Kidney epithelial cell (primary cell): ENCODE measurements around the gene PLXNC1. TPM values are rescaled to one million over a fixed set of nuclear protein-coding genes. Genes with fewer than 3 reads are reported as not detected.

ENCODE experiments used
- DNase-seq: peaks from one replicate; pipeline ENCODE4 v3.0.0-alpha.2; 2010; ENCODE audit warnings: low read depth
- H3K27me3 ChIP-seq: 2 replicates; pipeline ENCODE4 v1.6.0; 2011; ENCODE audit warnings: low read length; ENCODE audit not compliant: control insufficient read depth, insufficient read depth
- H3K36me3 ChIP-seq: 2 replicates; pipeline ENCODE4 v1.5.1; 2011; ENCODE audit warnings: low read length; ENCODE audit not compliant: control insufficient read depth, insufficient read depth
- H3K4me3 ChIP-seq: 2 replicates; pipeline ENCODE4 v1.5.1; 2011; ENCODE audit warnings: low read depth, mild to moderate bottlenecking, control low read depth, low read length
- total RNA-seq: library from RNA; depleted of rRNA; stranded (reverse); fragments of >200 nt; gene quantifications from 2 replicates; pipeline ENCODE4 v1.2.3, GENCODE V29; 2015
- TF ChIP-seq, protein P1 (sequence below): IDR thresholded peaks from 2 replicates; pipeline ENCODE4 v1.5.1; 2011; ENCODE audit warnings: mild to moderate bottlenecking, moderate library complexity, low read length, control low read depth, inconsistent platforms; ENCODE audit not compliant: insufficient read depth, poor library complexity, severe bottlenecking

PLXNC1 gene
- 0.21 and 0.55 TPM in 2 replicates for total RNA-seq

DNA sequence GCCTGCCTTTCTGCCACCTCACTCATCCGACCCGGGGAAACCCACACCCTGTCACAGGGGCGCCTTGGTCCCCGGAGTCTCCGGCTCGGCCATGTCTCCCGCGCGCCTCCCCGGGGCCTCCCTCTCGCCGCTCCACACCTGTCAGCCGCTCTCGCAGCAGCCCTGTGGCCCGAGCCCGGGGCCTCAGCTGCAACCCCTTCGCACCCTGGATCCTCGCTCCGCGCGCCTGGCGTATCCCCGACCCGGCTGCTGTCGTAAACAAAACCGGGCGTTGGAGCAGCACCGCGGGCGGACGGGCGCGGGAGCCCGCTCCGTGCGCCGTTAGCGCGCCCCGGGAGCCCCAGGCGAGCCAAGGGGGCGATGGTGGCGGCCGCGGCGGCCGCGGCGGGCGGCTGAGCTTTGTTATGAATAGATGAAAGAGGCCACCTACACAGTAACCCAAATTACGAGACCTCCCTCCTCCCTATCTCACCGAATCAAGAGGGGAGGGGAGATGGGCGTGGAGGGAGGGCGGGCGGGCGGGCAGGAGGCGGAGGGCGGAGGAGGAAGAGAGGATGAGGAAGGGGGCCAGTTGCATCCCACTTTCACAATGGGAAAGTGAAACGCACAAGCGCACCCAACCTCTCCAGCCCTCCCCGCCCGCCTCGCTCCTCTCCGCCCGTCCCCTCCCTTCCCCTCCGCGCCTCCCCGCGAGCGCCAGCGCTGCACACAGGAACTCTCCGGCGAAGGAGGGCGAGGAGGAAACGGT lies at the start of gene PLXNC1:
Gene PLXNC1 (plus strand): TSS at position 587 of the 748 bp plus-strand sequence. CDS start 395 bp downstream, outside the sequence.
- H3K4me3 ChIP-seq: peak within 1 kb of the TSS; percentile 40
- DNase-seq: no peak
- H3K36me3 ChIP-seq: no peaks in the 10 kb centered on the region
- H3K27me3 ChIP-seq: peaks cover 59% of the 10 kb centered on the region
- TF ChIP-seq, protein P1, sequence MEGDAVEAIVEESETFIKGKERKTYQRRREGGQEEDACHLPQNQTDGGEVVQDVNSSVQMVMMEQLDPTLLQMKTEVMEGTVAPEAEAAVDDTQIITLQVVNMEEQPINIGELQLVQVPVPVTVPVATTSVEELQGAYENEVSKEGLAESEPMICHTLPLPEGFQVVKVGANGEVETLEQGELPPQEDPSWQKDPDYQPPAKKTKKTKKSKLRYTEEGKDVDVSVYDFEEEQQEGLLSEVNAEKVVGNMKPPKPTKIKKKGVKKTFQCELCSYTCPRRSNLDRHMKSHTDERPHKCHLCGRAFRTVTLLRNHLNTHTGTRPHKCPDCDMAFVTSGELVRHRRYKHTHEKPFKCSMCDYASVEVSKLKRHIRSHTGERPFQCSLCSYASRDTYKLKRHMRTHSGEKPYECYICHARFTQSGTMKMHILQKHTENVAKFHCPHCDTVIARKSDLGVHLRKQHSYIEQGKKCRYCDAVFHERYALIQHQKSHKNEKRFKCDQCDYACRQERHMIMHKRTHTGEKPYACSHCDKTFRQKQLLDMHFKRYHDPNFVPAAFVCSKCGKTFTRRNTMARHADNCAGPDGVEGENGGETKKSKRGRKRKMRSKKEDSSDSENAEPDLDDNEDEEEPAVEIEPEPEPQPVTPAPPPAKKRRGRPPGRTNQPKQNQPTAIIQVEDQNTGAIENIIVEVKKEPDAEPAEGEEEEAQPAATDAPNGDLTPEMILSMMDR: no peak

DNA sequence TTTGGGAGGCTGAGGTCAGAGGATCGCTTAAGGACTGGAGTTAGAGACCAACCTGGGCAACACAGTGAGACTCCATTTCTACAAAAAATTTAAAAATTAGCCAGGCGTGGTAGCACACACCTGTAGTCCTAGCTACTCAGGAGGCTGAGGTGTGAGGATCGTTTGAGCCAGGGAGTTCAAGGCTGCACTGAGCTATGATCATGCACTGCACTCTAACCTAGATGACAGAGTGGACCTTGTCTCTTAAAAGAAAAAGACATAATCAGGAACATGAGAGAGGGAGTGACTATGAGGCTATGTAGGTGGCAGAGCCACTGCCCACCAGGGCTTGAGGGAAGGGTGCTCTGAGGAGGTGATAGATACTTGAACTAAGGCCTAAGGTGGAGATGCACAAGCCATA lies 49.2 kb upstream of the PLXNC1 start:
- Histone ChIP-seq H3K36me3 (no peaks in the 10 kb centered on the region), H3K4me3 (no peak overlapping the region), H3K27me3 (no peaks in the 10 kb centered on the region)
- DNase-seq: no peak
- TF ChIP-seq, protein P1: no peak

DNA sequence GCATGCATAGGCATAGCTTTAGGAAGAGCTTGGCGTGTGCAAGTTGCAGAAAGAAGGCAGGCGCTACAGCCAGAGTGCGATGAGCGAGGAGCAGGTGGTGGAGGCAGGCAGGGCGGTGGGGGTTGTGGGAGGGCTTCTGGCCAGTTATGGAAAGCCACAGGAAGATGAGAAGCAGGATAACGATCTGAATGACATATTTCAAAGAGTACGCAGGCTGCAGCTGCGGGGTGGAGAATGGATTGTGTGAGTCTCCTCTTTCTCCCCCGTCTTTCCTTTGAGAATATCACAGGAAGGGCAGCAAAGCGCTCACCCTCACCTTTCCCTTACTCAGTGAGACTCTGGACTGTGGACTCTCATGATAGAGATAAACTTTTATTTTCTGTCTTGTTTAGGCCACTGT lies 48.7 kb upstream of the PLXNC1 start:
- Histone ChIP-seq H3K4me3 (no peak overlapping the region), H3K27me3 (no peaks in the 10 kb centered on the region), H3K36me3 (no peaks in the 10 kb centered on the region)
- no peak for DNase-seq
- TF ChIP-seq, protein P1: no peak

DNA sequence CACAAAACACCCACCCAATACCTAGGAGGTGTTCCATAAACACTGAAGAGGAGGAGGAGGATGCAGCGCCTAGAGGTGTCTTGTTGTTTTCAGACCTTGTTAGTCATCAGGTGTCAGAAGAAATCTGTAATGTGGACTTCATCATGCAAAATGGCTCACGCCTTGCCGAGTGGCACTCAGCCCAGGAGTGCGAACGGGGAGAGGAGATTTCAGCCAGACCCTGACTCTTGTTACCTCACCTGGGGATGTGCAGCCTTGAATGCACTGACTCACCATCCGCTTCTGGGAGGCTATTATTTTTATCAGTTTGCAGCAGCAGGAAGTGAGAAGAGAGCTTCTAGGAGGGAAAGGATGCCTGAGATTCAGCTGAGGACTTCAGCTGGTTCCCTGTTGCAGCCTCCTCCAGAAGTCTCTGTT lies 48.2 kb upstream of the PLXNC1 start:
- no peaks in the 10 kb centered on the region for H3K36me3 ChIP-seq
- no peak for DNase-seq
- H3K4me3 ChIP-seq: no peak overlapping the region
- no peaks in the 10 kb centered on the region for H3K27me3 ChIP-seq
- TF ChIP-seq, protein P1: no peak

DNA sequence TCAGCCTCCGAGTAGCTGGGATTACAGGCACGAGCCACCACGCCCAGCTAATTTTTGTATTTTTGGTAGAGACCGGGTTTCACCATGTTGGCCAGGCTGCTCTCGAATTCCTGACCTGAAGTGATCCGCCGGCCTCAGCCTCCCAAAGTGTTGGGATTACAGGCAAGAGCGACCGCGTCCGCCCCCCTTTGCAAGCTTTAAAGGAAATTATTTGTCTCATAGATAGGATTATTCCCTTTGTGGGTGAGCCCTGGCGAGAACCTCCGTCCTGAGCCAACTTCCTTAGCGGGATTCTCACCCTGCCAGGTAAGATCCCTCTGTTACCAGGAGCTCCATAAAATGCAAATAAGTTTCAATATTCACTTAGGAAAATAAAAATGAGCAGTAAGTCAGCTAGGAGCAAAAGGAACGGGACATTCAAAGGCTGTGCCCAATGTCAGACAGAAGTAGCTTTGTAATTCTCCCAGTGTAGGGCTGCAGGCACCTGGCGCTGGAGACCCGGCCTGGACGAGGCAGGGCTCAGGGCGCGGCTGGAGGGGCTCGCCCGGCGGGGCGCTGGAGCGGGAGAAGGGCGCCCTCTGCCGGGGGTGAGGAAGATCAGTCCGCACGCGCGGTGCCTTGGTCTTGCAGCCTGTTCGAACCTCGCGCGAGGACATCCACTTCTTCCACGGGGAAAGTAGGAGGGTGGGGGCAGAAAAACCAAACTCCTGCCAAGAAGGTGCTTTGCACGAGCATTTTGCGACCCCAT lies 47.2 kb upstream of the PLXNC1 start:
- peak overlapping the region; percentile 52 for H3K4me3 ChIP-seq
- TF ChIP-seq, protein P1: peak; percentile 68
- no peaks in the 10 kb centered on the region for H3K36me3 ChIP-seq
- DNase-seq: no peak
- no peaks in the 10 kb centered on the region for H3K27me3 ChIP-seq
